ENCODE results near the gene SLC12A6. TPM values are rescaled to one million over a fixed set of nuclear protein-coding genes. Genes with fewer than 3 reads are reported as not detected.
"Not testable (repeated sequence)": the region's sequence is repeated elsewhere in the genome, so short reads cannot be mapped to it uniquely, and the experiment has no call there.

SLC12A6 gene
- total RNA-seq, 4 donors from 2014 or later = 32.6 to 47.8 (median 42.1) TPM

DNA sequence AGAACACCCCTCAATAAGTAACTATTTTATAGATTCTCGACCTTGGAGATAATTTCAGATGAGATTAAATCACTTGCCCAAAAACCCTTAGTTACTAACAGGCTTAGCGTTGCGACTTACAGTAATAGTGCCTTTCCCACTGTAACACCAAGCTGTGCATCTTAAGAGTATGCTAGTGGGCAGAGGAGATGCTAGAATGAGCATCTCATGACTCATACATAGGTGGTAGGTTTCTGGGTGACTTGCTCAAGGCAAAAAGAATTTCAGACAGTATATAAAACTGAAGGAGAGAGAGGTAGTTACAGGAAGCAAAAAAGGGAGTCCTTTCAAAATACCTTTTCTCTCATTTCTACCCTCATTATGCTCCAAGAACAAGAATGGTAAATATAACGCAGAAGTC lies 131.6 kb downstream of the SLC12A6 start:
- intact Hi-C loops (cut with DNase I) = no loop called here
- Histone ChIP-seq H3K4me3 (replicated peaks in 1 of 3) (no peak overlapping the region), H3K4me1 (peaks cover 8 to 9% of the 10 kb centered on the region in 2 donors), H3K36me3 (no peaks in the 10 kb centered on the region), H3K27ac (no peak overlapping the region), H3K9me3 (no peaks in the 10 kb centered on the region), H3K27me3 (no peaks in the 10 kb centered on the region)
- 97 to 99% methylated on average over 4 of the region's 4 CpGs for WGBS, 2 donors
- no peak for DNase-seq
- TF ChIP-seq, protein P1, sequence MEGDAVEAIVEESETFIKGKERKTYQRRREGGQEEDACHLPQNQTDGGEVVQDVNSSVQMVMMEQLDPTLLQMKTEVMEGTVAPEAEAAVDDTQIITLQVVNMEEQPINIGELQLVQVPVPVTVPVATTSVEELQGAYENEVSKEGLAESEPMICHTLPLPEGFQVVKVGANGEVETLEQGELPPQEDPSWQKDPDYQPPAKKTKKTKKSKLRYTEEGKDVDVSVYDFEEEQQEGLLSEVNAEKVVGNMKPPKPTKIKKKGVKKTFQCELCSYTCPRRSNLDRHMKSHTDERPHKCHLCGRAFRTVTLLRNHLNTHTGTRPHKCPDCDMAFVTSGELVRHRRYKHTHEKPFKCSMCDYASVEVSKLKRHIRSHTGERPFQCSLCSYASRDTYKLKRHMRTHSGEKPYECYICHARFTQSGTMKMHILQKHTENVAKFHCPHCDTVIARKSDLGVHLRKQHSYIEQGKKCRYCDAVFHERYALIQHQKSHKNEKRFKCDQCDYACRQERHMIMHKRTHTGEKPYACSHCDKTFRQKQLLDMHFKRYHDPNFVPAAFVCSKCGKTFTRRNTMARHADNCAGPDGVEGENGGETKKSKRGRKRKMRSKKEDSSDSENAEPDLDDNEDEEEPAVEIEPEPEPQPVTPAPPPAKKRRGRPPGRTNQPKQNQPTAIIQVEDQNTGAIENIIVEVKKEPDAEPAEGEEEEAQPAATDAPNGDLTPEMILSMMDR (IDR thresholded peaks at IDR 0.05) = no peak
- TF ChIP-seq POLR2A (IDR thresholded peaks at IDR 0.05) = no peak

DNA sequence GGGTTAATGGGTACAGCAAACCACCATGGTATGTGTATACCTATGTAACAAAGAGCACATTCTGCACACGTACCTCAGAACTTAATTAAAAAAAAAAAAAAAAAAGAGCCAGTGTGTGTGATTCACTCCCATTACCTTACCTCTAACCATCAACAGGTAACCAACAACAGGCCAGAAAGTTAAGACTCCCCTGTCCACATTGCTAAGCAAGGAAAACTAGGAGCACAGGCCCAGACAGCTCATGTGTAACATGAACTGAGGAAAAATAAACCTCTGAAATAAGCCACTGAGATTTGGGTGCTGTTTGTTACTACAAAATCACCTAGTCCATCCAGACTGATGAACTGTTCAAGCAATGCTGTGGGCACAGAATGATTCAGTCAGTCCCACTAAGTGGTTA lies 133.6 kb downstream of the SLC12A6 start:
- TF ChIP-seq, protein P1 (IDR thresholded peaks at IDR 0.05) = no peak
- TF ChIP-seq POLR2A (IDR thresholded peaks at IDR 0.05) = no peak
- H3K27ac ChIP-seq = no peak overlapping the region
- no peaks in the 10 kb centered on the region for H3K9me3 ChIP-seq
- no peaks in the 10 kb centered on the region for H3K27me3 ChIP-seq
- no peak overlapping the region for H3K4me3 ChIP-seq (replicated peaks in 1 of 3)
- intact Hi-C loops (cut with DNase I) = no loop called here
- no peak for DNase-seq
- no peaks in the 10 kb centered on the region for H3K36me3 ChIP-seq
- 96 to 100% methylated on average over 1 of the region's 1 CpG for WGBS, 2 donors
- peaks cover 6 to 8% of the 10 kb centered on the region in 2 donors for H3K4me1 ChIP-seq

DNA sequence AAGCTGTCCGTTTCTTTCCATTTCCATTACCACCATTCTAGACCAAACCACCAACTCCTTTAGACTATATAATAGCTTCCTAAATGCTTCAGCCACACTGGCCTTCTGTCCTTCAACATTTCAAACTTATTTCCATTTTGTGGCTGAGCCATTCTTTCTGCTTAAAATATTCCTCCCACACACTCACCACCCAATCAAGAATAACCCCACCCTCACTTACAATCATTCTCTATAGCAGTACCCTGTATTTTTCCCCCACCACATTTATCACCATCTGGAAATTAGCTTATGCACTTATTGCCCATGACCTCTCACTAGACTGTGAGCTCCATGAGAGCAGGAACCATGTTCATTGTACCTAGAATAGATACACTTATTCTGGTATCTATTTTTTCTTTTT lies 134.3 kb downstream of the SLC12A6 start:
- TF ChIP-seq, protein P1 (IDR thresholded peaks at IDR 0.05) = no peak
- no peak for TF ChIP-seq POLR2A (IDR thresholded peaks at IDR 0.05)
- H3K4me3 ChIP-seq (replicated peaks in 1 of 3) = no peak overlapping the region
- intact Hi-C loops (cut with DNase I) = no loop called here
- no peaks in the 10 kb centered on the region for H3K27me3 ChIP-seq
- no peak overlapping the region for H3K27ac ChIP-seq
- H3K9me3 ChIP-seq = no peaks in the 10 kb centered on the region
- DNase-seq = no peak
- 91% methylated on average over 1 of the region's 1 CpG for WGBS, 2 donors
- H3K36me3 ChIP-seq = no peaks in the 10 kb centered on the region
- H3K4me1 ChIP-seq = peaks cover 0 to 2% of the 10 kb centered on the region in 2 donors

DNA sequence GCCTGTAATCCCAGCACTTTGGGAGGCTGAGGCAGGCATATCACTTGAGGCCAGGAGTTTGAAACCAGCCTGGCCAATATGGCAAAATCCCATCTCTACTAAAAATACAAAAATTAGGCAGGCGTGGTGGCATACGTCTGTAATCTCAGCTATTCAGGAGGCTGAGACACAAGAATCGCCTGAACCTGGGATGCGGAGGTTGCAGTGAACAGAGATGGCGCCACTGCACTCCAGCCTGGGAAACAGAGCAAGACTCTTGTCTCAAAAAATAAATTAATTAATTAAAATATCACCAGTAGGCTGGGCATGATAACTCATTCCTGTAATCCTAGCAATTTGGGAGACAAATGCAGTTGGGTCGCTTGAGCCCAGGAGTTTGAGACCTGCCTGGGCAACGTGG lies 144.3 kb downstream of the SLC12A6 start:
- H3K27me3 ChIP-seq; H3K4me1 ChIP-seq; H3K36me3 ChIP-seq; intact Hi-C loops (cut with DNase I); DNase-seq; H3K27ac ChIP-seq; H3K4me3 ChIP-seq (replicated peaks in 1 of 3); H3K9me3 ChIP-seq: not testable (repeated sequence)
- WGBS, 2 donors = 85% methylated on average over 7 of the region's 7 CpGs

DNA sequence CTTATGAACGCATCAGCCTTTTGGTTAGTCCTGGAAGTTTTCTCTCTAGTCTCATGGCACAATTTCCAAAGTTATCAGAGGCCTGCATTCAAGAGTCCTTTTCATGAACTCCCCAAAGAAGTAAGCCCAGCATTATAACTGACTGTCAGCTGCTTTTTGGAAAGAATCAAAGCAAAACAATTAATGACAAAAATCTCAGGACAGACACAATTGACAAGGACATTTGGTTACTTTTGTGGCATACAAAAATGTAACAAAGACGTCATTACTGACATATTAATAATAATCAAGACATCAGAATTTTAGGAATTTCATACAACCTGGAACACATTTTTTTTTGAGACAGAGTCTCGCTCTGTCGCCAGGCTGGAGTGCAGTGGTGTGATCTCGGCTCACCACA lies 148.9 kb downstream of the SLC12A6 start:
- 85 to 87% methylated on average over 5 of the region's 5 CpGs for WGBS, 2 donors
- intact Hi-C loops (cut with DNase I) = no loop called here
- no peak for DNase-seq
- Histone ChIP-seq H3K4me3 (replicated peaks in 1 of 3) (no peak overlapping the region), H3K4me1 (no peaks in the 10 kb centered on the region), H3K9me3 (no peaks in the 10 kb centered on the region), H3K36me3 (no peaks in the 10 kb centered on the region), H3K27ac (no peak overlapping the region), H3K27me3 (no peaks in the 10 kb centered on the region)
- TF ChIP-seq, protein P1 (IDR thresholded peaks at IDR 0.05) = no peak
- TF ChIP-seq POLR2A (IDR thresholded peaks at IDR 0.05) = no peak

DNA sequence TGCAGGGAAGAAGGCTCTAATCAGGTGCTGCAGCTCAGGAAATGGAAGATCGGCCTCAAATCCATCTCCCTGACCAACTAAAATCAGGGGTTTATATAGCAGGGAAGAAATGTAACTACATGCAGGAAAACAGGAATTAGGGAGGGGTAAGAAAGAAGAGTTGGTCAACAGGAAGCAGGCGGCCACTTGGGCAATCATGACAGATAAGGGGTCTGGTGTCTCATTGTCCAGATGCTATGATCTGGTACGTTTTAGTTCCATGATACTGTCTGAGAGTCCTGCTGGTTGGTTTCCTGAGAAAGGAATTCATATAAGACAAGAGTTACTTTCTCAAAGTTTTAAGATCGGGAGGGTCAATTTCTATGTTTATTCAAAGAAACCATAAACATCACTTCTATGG lies 151.9 kb downstream of the SLC12A6 start:
- no peaks in the 10 kb centered on the region for H3K27me3 ChIP-seq
- DNase-seq = no peak
- no peak overlapping the region for H3K4me3 ChIP-seq (replicated peaks in 1 of 3)
- WGBS, 2 donors = 75 to 88% methylated on average over 4 of the region's 4 CpGs
- H3K36me3 ChIP-seq = no peaks in the 10 kb centered on the region
- H3K9me3 ChIP-seq = no peaks in the 10 kb centered on the region
- no peaks in the 10 kb centered on the region for H3K4me1 ChIP-seq
- TF ChIP-seq POLR2A (IDR thresholded peaks at IDR 0.05) = no peak
- TF ChIP-seq, protein P1 (IDR thresholded peaks at IDR 0.05) = no peak
- intact Hi-C loops (cut with DNase I) = no loop called here
- H3K27ac ChIP-seq = no peak overlapping the region
